Activated naive CD4-positive, alpha-beta T cell treated with anti-CD3 and anti-CD28 coated beads, Interleukin-2, amount 50 U/mL, for 16 hours (primary cell): ENCODE measurements around the gene HSFY1.
"Not testable (repeated sequence)": the region's sequence is repeated elsewhere in the genome, so short reads cannot be mapped to it uniquely, and the experiment has no call there.

Experiments
- DNase-seq: peaks from one replicate; pipeline ENCODE4 v3.0.0-alpha.2; 2020

The HSFY1 gene, protein sequence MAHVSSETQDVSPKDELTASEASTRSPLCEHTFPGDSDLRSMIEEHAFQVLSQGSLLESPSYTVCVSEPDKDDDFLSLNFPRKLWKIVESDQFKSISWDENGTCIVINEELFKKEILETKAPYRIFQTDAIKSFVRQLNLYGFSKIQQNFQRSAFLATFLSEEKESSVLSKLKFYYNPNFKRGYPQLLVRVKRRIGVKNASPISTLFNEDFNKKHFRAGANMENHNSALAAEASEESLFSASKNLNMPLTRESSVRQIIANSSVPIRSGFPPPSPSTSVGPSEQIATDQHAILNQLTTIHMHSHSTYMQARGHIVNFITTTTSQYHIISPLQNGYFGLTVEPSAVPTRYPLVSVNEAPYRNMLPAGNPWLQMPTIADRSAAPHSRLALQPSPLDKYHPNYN

GRCh38 chrY:18546420-18546819 lies at the start of gene HSFY1:
TSS of gene HSFY1 (plus strand) at chrY:18546720. CDS start at chrY:18546788, 68 bp downstream.
- not testable (repeated sequence) for DNase-seq

GRCh38 chrY:18504266-18504665 lies 42.3 kb upstream of the HSFY1 start:
- not testable (repeated sequence) for DNase-seq

DNA sequence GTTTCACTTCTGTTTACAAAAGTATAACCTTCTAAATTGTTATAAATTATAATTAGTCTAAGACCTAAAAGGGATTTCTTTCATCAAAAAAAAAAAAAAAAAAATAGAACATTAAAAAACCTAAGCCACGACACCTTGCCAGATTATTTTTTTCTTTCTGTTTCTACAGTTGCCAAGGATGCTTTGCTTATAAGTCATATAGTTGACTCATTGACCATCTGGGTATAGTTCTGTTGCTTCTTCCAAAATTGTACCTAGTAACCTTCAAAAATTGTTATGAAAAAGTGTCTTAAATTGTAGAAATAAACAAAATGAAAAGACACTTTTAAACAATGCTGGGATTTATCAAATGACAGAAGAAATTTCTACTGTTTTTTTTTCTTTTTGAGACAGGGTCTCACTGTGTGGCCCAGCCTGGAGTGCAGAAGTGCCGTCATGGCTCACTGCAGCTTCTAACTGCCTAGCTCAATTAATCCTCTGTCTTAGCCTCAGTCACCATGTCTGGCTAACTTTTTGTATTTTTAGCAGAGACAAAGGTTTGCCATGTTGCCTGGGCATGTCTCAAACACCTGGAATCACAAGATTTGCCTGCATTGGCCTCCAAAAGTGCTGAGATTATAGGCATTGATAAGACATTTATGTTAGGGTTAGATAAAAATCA lies 15.4 kb upstream of the HSFY1 start:
- DNase-seq = not testable (repeated sequence)

GRCh38 chrY:18538952-18539351 lies 7.6 kb upstream of the HSFY1 start:
- DNase-seq = not testable (repeated sequence)

DNA sequence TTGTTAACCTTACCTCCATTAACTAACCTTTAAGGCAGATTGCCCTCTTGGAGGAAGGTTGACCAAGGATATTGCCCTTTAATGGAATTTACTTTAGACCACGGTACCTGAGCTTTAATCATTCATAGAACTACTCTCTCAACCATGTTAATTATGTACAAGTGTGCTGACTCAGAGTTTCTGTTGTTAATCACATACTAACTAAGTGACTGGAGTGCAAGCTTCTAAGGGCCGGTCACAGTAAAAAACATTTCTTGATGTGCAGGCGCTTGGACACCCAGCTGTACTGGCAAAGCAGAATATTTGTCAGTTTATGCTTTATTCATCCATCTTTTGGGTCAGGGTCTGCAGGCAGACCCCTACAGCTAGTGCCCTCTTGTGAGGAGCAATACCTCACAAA lies 6.6 kb downstream of the HSFY1 start:
- not testable (repeated sequence) for DNase-seq

DNA sequence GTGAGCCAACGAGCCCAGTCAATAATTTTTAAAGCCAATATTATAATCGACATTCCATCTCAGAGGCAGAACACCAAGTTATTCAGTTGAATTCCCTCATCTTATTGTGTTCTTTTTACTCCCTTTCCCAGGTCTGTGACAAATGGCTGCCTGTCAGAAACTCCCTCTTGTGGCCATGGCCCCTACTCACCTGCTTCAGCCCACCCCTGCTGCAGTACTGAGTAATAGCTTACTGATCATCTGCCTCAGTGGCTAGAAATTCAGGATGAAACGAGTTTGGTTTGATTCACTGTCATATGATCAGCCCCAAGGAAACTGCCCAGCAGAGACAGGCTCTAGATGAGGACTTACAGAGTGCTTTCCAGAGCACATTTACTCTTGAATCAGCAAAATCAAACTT lies 19.4 kb downstream of the HSFY1 start:
- DNase-seq = not testable (repeated sequence)
